Activated CD4-positive, alpha-beta memory T cell treated with anti-CD3 and anti-CD28 coated beads, Interleukin-2, amount 10 ng/mL, durations not matched to agents 7 days and 5 days (primary cell): ENCODE results near the gene XPNPEP3. TPM values are rescaled to one million over a fixed set of nuclear protein-coding genes. Genes with fewer than 3 reads are reported as not detected.
"Not testable (repeated sequence)": the region's sequence is repeated elsewhere in the genome, so short reads cannot be mapped to it uniquely, and the experiment has no call there.

ENCODE experiments used
- CTCF ChIA-PET: fragments of 350-600 bp; sonication (Branson Sonifier 250); formaldehyde crosslinking; loops from one replicate; lab custom pipeline; 2021; ENCODE audit warnings: antibody characterized with exemption, inconsistent platforms; lab: Charles Lee
- POLR2A ChIA-PET: fragments of 350-600 bp; sonication (Branson Sonifier 250); formaldehyde crosslinking; loops from one replicate; lab custom pipeline; 2021; ENCODE audit warnings: antibody characterized with exemption; lab: Charles Lee
- DNase-seq: peaks from one replicate; pipeline ENCODE4 v3.0.0-alpha.2; 2020
- H3K27ac Mint-ChIP-seq: one replicate; pipeline ENCODE4 v1.8.0; 2021; ENCODE audit warnings: mild to moderate bottlenecking, mixed read lengths
- H3K27me3 Mint-ChIP-seq: one replicate; pipeline ENCODE4 v1.8.0; 2021; ENCODE audit warnings: mixed read lengths
- H3K36me3 Mint-ChIP-seq: one replicate; pipeline ENCODE4 v1.8.0; 2021; ENCODE audit warnings: low read depth, mixed read lengths
- H3K4me1 Mint-ChIP-seq: one replicate; pipeline ENCODE4 v1.8.0; 2021; ENCODE audit warnings: mixed read lengths
- H3K4me3 Mint-ChIP-seq: one replicate; pipeline ENCODE4 v1.8.0; 2021; ENCODE audit warnings: mild to moderate bottlenecking, mixed read lengths
- H3K9me3 Mint-ChIP-seq: one replicate; pipeline ENCODE4 v1.8.0; 2021; ENCODE audit warnings: mixed read lengths
- total RNA-seq, 2 experiments: library from RNA; stranded (reverse); gene quantifications; one replicate each; pipeline ENCODE4 v1.2.3, GENCODE V29; 2021

Gene XPNPEP3
- total RNA-seq, 2 experiments from 2014 or later: 11.3 to 13.2 TPM

DNA sequence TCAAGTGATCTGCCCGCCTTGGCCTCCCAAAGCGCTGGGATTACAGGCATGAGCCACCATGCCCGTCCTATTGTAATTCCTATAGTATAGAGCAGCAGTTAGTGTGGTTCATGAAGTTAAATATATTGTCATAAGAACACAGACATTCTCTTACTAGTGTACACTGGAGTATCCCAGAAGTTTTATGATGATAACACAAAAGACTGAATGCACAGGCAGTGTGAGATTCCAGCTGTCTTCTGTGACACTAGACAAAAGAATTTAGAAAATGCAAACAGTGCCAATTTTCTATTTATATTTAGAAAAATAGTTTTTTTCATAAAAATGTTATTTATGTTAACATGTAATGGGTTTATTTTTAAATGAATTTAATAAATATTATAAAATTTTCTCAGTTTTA lies 54.8 kb downstream of the XPNPEP3 start:
- Mint-ChIP-seq H3K9me3 (no peaks in the 10 kb centered on the region), H3K4me3 (no peak overlapping the region), H3K27me3 (no peaks in the 10 kb centered on the region), H3K36me3 (peaks cover 6% of the 10 kb centered on the region), H3K27ac (no peak overlapping the region), H3K4me1 (no peaks in the 10 kb centered on the region)
- ChIA-PET POLR2A (no interaction called here), CTCF (no interaction called here)
- no peak for DNase-seq

DNA sequence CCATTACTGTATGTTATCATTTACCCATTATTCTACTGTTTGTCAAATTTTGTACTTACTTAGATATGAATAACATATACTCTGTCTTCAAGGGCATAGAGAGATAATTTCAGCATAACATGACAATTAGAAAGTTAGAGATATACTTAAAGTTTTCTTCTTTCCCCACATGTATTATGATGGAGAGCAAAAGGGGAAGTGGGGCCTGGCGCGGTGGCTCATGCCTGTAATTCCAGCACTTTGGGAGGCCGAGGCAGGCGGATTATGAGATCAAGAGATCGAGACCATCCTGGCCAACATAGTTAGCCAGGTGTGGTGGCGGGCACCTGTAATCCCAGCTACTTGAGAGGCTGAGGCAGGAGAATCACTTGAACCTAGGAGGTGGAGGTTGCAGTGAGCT lies 56.0 kb downstream of the XPNPEP3 start:
- POLR2A ChIA-PET, H3K9me3 Mint-ChIP-seq, H3K4me1 Mint-ChIP-seq, H3K36me3 Mint-ChIP-seq, H3K27me3 Mint-ChIP-seq, H3K4me3 Mint-ChIP-seq, DNase-seq, H3K27ac Mint-ChIP-seq: not testable (repeated sequence)
- CTCF ChIA-PET: interaction anchor here (0.9 to 2.6 kb wide), 3 partner anchors 10 to 325 kb away, joined by 3 to 15 read pairs (median 8); no protein-coding TSS in a partner anchor

- CTCF ChIA-PET: interaction anchor here (1.5 kb wide), 1 partner anchor 318 kb away, joined by 4 read pairs; no protein-coding TSS in a partner anchor
- Mint-ChIP-seq H3K4me1 (peaks cover 4% of the 10 kb centered on the region), H3K36me3 (peaks cover 12% of the 10 kb centered on the region), H3K9me3 (no peaks in the 10 kb centered on the region), H3K27ac (no peak overlapping the region), H3K4me3 (no peak overlapping the region), H3K27me3 (no peaks in the 10 kb centered on the region)
- DNase-seq: no peak
- POLR2A ChIA-PET: no interaction called here
Observed at GRCh38 chr22:40919446-40919845, 62.5 kb downstream of the XPNPEP3 start.

- Mint-ChIP-seq H3K27ac (no peak overlapping the region), H3K27me3 (no peaks in the 10 kb centered on the region), H3K9me3 (no peaks in the 10 kb centered on the region), H3K36me3 (peaks cover 12% of the 10 kb centered on the region), H3K4me3 (no peak overlapping the region), H3K4me1 (peaks cover 4% of the 10 kb centered on the region)
- no peak for DNase-seq
- ChIA-PET CTCF (interaction anchor here (0.7 to 5.0 kb wide), 2 partner anchors 317 to 656 kb away, joined by 4 to 142 read pairs; no protein-coding TSS in a partner anchor), POLR2A (interaction anchor here (3.4 kb wide), 1 partner anchor 31 kb away, joined by 31 read pairs; the partner anchor contains the start of gene RBX1)
Observed at GRCh38 chr22:40920526-40920925, 63.6 kb downstream of the XPNPEP3 start.

- ChIA-PET POLR2A (interaction anchor here (0.7 to 3.4 kb wide), 8 partner anchors 25 to 364 kb away, joined by 3 to 31 read pairs (median 7); partner anchors contain the start of genes EP300 and RBX1), CTCF (interaction anchor here (0.6 to 5.0 kb wide), 58 partner anchors 9 to 595 kb away, joined by 3 to 142 read pairs (median 3); partner anchors contain the start of genes EP300, RBX1, ST13 and XPNPEP3)
- Mint-ChIP-seq H3K36me3 (peaks cover 8% of the 10 kb centered on the region), H3K4me3 (no peak overlapping the region), H3K4me1 (peaks cover 4% of the 10 kb centered on the region), H3K27me3 (no peaks in the 10 kb centered on the region), H3K27ac (peak overlapping the region; percentile 31), H3K9me3 (no peaks in the 10 kb centered on the region)
- no peak for DNase-seq
Observed at GRCh38 chr22:40922484-40923303, 65.7 kb downstream of the XPNPEP3 start.

DNA sequence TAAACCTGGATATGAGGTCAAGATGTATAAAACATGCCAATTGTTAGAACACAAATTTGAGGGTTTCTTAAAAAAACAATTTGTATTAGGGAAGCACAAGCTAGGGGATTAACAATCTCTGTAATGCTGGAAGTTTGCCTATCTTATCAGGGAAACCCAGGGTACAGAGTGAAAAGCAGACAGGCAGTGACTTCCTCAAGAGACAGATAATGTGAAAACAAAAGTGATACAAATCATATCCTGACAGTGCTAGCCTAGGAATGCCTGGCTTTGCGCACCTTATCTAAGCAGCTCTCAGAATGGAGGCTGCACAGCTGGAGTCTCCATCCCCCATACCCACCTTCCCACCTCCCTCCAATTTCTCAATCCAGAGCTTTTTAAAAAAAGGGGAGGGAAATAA lies 71.7 kb downstream of the XPNPEP3 start:
- POLR2A ChIA-PET: interaction anchor here (0.9 to 2.4 kb wide), 4 partner anchors 21 to 164 kb away, joined by 3 to 8 read pairs (median 4); partner anchors contain the start of genes EP300 and RBX1
- no peak overlapping the region for H3K4me3 Mint-ChIP-seq
- CTCF ChIA-PET: interaction anchor here (0.7 kb wide), 1 partner anchor 1348 kb away, joined by 3 read pairs; no protein-coding TSS in a partner anchor

GRCh38 chr22:40932396-40932795 lies 75.4 kb downstream of the XPNPEP3 start:
- H3K27me3 Mint-ChIP-seq: no peaks in the 10 kb centered on the region
- no peaks in the 10 kb centered on the region for H3K36me3 Mint-ChIP-seq
- H3K4me3 Mint-ChIP-seq: no peak overlapping the region
- no peak overlapping the region for H3K27ac Mint-ChIP-seq
- ChIA-PET POLR2A (no interaction called here), CTCF (interaction anchor here (4.1 kb wide), 1 partner anchor 10 kb away, joined by 21 read pairs; no protein-coding TSS in a partner anchor)
- no peaks in the 10 kb centered on the region for H3K4me1 Mint-ChIP-seq
- no peaks in the 10 kb centered on the region for H3K9me3 Mint-ChIP-seq
- no peak for DNase-seq

More for the DNA sequence above, 71.7 kb downstream of the XPNPEP3 start:
- Mint-ChIP-seq H3K36me3 (peaks cover 4% of the 10 kb centered on the region), H3K27ac (no peak overlapping the region), H3K27me3 (no peaks in the 10 kb centered on the region), H3K4me1 (no peaks in the 10 kb centered on the region), H3K9me3 (no peaks in the 10 kb centered on the region)
- DNase-seq: no peak

DNA sequence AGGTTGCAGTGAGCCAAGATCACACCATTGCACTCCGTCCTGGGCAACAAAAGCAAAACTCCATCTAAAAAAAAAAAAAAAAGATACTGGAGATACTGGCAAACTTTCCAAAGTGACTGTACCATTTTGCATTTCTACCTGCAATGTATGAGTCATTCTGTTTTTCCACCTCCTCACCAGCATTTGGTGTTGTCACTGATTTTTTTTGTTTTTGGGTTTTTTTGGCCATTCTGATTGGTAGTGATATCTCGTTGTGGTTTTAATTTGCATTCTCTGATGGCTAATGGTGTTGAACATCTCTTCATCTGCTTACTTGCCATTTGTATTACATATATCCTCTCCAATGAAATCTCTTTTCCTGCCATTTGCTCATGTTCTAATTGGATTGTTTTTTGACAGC lies 82.3 kb downstream of the XPNPEP3 start:
- Mint-ChIP-seq H3K27ac (no peak overlapping the region), H3K27me3 (no peaks in the 10 kb centered on the region), H3K36me3 (no peaks in the 10 kb centered on the region), H3K9me3 (no peaks in the 10 kb centered on the region), H3K4me3 (no peak overlapping the region), H3K4me1 (peaks cover 9% of the 10 kb centered on the region)
- DNase-seq: no peak
- POLR2A ChIA-PET: interaction anchor here (3.6 kb wide), 1 partner anchor 12 kb away, joined by 16 read pairs; the partner anchor contains the start of gene RBX1
- CTCF ChIA-PET: interaction anchor here (1.0 kb wide), 1 partner anchor 16 kb away, joined by 3 read pairs; no protein-coding TSS in a partner anchor

- DNase-seq: peak; percentile 99
- H3K27ac Mint-ChIP-seq: peak within 1 kb of the TSS; percentile 98
- ChIA-PET POLR2A (interaction anchor here (0.6 to 5.2 kb wide), 56 partner anchors 10 to 1948 kb away, joined by 3 to 244 read pairs (median 4); partner anchors contain the start of genes DESI1, EP300, PHF5A and PMM1), CTCF (interaction anchor here (0.6 to 4.5 kb wide), 6 partner anchors 29 to 286 kb away, joined by 3 to 30 read pairs (median 4); partner anchors contain the start of gene EP300)
- no peaks in the 10 kb centered on the region for H3K9me3 Mint-ChIP-seq
- peaks cover 45% of the 10 kb centered on the region for H3K4me1 Mint-ChIP-seq
- H3K27me3 Mint-ChIP-seq: no peaks in the 10 kb centered on the region
- H3K36me3 Mint-ChIP-seq: peaks cover 38% of the 10 kb centered on the region
- peak within 1 kb of the TSS; percentile 95 for H3K4me3 Mint-ChIP-seq
Observed at GRCh38 chr22:40950962-40951794, 94.2 kb downstream of the XPNPEP3 start, which contains the start of gene RBX1. RBX1 (plus strand) TSS chr22:40951378; CDS start chr22:40951399, 21 bp downstream.

DNA sequence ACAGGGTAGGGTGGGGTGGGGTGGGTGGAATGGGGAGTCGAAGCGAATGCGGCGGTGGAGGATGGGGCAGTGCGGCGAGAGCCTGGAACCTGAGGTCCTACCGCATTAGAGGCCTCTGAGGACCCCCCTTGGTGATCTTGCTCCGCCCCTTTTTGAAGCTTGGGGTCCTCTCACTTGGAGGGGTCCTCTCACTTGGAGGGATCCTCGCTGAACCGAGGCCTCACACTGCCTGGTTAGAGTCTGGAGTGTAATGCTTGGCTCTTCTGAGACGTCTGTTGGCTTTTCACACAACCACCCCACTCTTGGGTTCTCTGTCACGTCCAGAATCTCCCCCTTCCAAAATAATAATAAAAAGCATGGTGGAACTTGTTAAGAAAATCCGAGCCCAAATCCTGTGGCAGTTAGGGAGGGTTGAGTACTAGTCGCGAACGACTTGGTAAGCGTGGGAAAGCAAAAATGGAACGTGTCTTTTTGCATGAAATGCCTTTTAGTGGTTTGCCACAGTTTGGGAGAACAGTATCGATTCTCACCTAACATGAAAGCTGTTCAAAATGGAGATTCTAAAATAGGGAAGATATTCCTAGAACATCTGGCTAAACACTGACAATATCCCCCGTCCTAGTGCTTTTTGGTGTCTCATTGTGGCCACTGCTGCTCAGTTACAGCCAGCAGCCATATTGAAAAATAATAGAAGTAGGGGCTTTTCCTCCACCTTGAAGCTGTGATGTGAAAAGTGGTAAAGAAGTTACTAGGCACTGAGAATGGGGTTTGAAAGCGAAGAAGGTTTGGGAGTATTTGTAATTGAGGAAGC lies 95.1 kb downstream of the XPNPEP3 start:
- ChIA-PET CTCF (interaction anchor here (0.6 to 4.5 kb wide), 6 partner anchors 30 to 286 kb away, joined by 3 to 30 read pairs (median 5); partner anchors contain the start of gene EP300), POLR2A (interaction anchor here (0.6 to 5.2 kb wide), 60 partner anchors 10 to 1662 kb away, joined by 3 to 244 read pairs (median 4); partner anchors contain the start of genes DESI1, EP300, PHF5A and PMM1)
- peak overlapping the region; percentile 95 for H3K4me3 Mint-ChIP-seq
- H3K36me3 Mint-ChIP-seq: peaks cover 41% of the 10 kb centered on the region
- peaks cover 45% of the 10 kb centered on the region for H3K4me1 Mint-ChIP-seq
- H3K27me3 Mint-ChIP-seq: no peaks in the 10 kb centered on the region
- H3K27ac Mint-ChIP-seq: peak overlapping the region; percentile 98
- DNase-seq: no peak
- H3K9me3 Mint-ChIP-seq: no peaks in the 10 kb centered on the region

DNA sequence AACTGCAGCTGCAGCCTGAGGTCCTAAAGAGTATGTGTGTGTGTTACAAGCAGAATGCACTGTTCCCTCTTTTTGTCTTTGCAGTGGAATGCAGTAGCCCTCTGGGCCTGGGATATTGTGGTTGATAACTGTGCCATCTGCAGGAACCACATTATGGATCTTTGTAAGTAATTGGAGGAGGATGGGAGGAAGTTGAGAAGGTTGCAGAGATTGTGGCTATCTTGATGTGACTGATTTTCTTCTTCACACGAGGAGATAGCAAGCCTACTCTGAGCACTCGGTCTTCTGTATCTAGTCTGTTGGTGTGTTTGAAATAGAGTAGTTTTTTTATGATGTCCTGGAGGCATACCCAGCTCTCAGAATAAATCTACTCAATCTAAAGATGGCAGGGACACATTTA lies 96.5 kb downstream of the XPNPEP3 start:
- CTCF ChIA-PET: interaction anchor here (4.5 kb wide), 1 partner anchor 31 kb away, joined by 30 read pairs; no protein-coding TSS in a partner anchor
- no peaks in the 10 kb centered on the region for H3K27me3 Mint-ChIP-seq
- POLR2A ChIA-PET: interaction anchor here (1.2 to 5.2 kb wide), 4 partner anchors 68 to 264 kb away, joined by 3 to 244 read pairs (median 42); partner anchors contain the start of genes EP300 and XPNPEP3
- H3K9me3 Mint-ChIP-seq: no peaks in the 10 kb centered on the region
- no peak for DNase-seq
- H3K27ac Mint-ChIP-seq: peak overlapping the region; percentile 98
- H3K36me3 Mint-ChIP-seq: peaks cover 42% of the 10 kb centered on the region
- H3K4me3 Mint-ChIP-seq: peak overlapping the region; percentile 95
- H3K4me1 Mint-ChIP-seq: peaks cover 48% of the 10 kb centered on the region
